Liver (tissue), 3 donors: ENCODE measurements around the gene NECTIN1.

Source experiments
- RAD21 ChIP-seq, 2 donors: IDR thresholded peaks; 2 replicates each; pipeline ENCODE4 v1.6.1; 2016; ENCODE audit warnings: antibody characterized with exemption in 2 of 2, mild to moderate bottlenecking in 2 of 2
- RXRA ChIP-seq, 2 donors: IDR thresholded peaks; 2 replicates each; pipeline ENCODE4 v1.6.1; 2017 to 2018; ENCODE audit warnings: antibody characterized with exemption in 2 of 2, mild to moderate bottlenecking in 1 of 2
- TAF1 ChIP-seq: conservative IDR thresholded peaks from 2 replicates; pipeline ENCODE4 v1.6.1; 2016; ENCODE audit warnings: antibody characterized with exemption, mild to moderate bottlenecking
- YY1 ChIP-seq: IDR thresholded peaks from 2 replicates; pipeline ENCODE4 v1.6.1; 2016; ENCODE audit warnings: antibody characterized with exemption, mild to moderate bottlenecking
- TF ChIP-seq, protein P1 (sequence below): fragments of 150-350 bp; IDR thresholded peaks from 2 replicates; pipeline ENCODE4 v1.5.1; 2017; ENCODE audit warnings: improper control_type of control experiment, low read depth, low read length; ENCODE audit not compliant: missing input control
- TF ChIP-seq, protein P2 (sequence below): IDR thresholded peaks from 2 replicates; pipeline ENCODE4 v1.6.1; 2016; ENCODE audit warnings: antibody characterized with exemption
- TF ChIP-seq, protein P3 (sequence below): IDR thresholded peaks from 2 replicates; pipeline ENCODE4 v1.6.1; 2016; ENCODE audit warnings: antibody characterized with exemption, mild to moderate bottlenecking
- TF ChIP-seq, protein P4 (sequence below): IDR thresholded peaks from 2 replicates; pipeline ENCODE4 v1.6.1; 2016; ENCODE audit warnings: antibody characterized with exemption
- donor health status: healthy.
- donor health status: healthy.

DNA sequence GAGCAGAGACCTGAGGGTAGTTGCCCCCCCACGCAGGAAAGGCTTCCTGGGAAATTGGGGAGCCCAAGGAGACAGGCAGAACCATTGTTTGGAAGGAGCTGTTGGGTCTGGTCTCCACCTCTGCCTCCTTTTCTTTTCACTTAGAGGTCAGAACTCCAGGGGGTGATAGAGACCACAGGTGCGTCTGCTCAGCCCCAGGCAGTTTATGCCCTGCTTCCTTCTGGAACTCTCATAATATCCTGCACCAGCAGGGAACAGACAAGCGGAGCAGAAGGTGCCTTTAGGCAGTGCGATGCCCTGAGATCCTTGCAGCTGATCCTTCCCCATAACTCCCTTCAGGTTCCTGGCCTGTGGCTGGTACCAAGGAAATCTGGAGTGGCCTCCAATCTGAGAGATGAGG is 120.2 kb downstream of the NECTIN1 start:
- TF ChIP-seq RXRA (IDR thresholded peaks at IDR 0.05), result no peak
- TF ChIP-seq, protein P1, sequence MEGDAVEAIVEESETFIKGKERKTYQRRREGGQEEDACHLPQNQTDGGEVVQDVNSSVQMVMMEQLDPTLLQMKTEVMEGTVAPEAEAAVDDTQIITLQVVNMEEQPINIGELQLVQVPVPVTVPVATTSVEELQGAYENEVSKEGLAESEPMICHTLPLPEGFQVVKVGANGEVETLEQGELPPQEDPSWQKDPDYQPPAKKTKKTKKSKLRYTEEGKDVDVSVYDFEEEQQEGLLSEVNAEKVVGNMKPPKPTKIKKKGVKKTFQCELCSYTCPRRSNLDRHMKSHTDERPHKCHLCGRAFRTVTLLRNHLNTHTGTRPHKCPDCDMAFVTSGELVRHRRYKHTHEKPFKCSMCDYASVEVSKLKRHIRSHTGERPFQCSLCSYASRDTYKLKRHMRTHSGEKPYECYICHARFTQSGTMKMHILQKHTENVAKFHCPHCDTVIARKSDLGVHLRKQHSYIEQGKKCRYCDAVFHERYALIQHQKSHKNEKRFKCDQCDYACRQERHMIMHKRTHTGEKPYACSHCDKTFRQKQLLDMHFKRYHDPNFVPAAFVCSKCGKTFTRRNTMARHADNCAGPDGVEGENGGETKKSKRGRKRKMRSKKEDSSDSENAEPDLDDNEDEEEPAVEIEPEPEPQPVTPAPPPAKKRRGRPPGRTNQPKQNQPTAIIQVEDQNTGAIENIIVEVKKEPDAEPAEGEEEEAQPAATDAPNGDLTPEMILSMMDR, result no peak
- TF ChIP-seq, protein P2, sequence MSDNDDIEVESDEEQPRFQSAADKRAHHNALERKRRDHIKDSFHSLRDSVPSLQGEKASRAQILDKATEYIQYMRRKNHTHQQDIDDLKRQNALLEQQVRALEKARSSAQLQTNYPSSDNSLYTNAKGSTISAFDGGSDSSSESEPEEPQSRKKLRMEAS, result no peak
- TF ChIP-seq, protein P3, sequence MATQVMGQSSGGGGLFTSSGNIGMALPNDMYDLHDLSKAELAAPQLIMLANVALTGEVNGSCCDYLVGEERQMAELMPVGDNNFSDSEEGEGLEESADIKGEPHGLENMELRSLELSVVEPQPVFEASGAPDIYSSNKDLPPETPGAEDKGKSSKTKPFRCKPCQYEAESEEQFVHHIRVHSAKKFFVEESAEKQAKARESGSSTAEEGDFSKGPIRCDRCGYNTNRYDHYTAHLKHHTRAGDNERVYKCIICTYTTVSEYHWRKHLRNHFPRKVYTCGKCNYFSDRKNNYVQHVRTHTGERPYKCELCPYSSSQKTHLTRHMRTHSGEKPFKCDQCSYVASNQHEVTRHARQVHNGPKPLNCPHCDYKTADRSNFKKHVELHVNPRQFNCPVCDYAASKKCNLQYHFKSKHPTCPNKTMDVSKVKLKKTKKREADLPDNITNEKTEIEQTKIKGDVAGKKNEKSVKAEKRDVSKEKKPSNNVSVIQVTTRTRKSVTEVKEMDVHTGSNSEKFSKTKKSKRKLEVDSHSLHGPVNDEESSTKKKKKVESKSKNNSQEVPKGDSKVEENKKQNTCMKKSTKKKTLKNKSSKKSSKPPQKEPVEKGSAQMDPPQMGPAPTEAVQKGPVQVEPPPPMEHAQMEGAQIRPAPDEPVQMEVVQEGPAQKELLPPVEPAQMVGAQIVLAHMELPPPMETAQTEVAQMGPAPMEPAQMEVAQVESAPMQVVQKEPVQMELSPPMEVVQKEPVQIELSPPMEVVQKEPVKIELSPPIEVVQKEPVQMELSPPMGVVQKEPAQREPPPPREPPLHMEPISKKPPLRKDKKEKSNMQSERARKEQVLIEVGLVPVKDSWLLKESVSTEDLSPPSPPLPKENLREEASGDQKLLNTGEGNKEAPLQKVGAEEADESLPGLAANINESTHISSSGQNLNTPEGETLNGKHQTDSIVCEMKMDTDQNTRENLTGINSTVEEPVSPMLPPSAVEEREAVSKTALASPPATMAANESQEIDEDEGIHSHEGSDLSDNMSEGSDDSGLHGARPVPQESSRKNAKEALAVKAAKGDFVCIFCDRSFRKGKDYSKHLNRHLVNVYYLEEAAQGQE, result no peak
- TF ChIP-seq TAF1, result no peak
- TF ChIP-seq, protein P4, sequence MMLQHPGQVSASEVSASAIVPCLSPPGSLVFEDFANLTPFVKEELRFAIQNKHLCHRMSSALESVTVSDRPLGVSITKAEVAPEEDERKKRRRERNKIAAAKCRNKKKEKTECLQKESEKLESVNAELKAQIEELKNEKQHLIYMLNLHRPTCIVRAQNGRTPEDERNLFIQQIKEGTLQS, result no peak
- TF ChIP-seq RAD21 (IDR thresholded peaks at IDR 0.05), result no peak
- TF ChIP-seq YY1, result no peak
